Measurements from ENCODE around the gene MNS1. TPM values are rescaled to one million over a fixed set of nuclear protein-coding genes. Genes with fewer than 3 reads are reported as not detected.

The MNS1 gene
- total RNA-seq, 1 experiment from 2014 or later, result 3.8 TPM

GRCh38 chr15:56459096-56459495 is 5.8 kb downstream of the MNS1 start:
- BruUV-seq (replicated peaks), result no TSS peak
- no peaks in the 10 kb centered on the region for H3K9me3 ChIP-seq (ENCODE audit: control insufficient read depth, insufficient read depth, low read depth, low read length)
- H3K4me1 ChIP-seq (ENCODE audit: control insufficient read depth, insufficient read depth, low read length), result no peaks in the 10 kb centered on the region
- no peaks in the 10 kb centered on the region for H3K36me3 ChIP-seq (ENCODE audit: control insufficient read depth, insufficient read depth, low read length)
- ATAC-seq, result no peak
- H3K27me3 ChIP-seq (ENCODE audit: control insufficient read depth, insufficient read depth, low read length), result no peaks in the 10 kb centered on the region
- TF ChIP-seq SIN3A (IDR thresholded peaks at IDR 0.05; ENCODE audit: borderline replicate concordance, insufficient read depth, low read depth, low read length) (no peak), POLR2AphosphoS5 (IDR thresholded peaks at IDR 0.05; ENCODE audit: low read depth, low read length) (no peak), TCF7L2 (IDR thresholded peaks at IDR 0.05; ENCODE audit: low read depth, low read length) (no peak)
- TF ChIP-seq, protein P1, sequence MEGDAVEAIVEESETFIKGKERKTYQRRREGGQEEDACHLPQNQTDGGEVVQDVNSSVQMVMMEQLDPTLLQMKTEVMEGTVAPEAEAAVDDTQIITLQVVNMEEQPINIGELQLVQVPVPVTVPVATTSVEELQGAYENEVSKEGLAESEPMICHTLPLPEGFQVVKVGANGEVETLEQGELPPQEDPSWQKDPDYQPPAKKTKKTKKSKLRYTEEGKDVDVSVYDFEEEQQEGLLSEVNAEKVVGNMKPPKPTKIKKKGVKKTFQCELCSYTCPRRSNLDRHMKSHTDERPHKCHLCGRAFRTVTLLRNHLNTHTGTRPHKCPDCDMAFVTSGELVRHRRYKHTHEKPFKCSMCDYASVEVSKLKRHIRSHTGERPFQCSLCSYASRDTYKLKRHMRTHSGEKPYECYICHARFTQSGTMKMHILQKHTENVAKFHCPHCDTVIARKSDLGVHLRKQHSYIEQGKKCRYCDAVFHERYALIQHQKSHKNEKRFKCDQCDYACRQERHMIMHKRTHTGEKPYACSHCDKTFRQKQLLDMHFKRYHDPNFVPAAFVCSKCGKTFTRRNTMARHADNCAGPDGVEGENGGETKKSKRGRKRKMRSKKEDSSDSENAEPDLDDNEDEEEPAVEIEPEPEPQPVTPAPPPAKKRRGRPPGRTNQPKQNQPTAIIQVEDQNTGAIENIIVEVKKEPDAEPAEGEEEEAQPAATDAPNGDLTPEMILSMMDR (IDR thresholded peaks at IDR 0.05), result no peak
- TF ChIP-seq, protein P2, sequence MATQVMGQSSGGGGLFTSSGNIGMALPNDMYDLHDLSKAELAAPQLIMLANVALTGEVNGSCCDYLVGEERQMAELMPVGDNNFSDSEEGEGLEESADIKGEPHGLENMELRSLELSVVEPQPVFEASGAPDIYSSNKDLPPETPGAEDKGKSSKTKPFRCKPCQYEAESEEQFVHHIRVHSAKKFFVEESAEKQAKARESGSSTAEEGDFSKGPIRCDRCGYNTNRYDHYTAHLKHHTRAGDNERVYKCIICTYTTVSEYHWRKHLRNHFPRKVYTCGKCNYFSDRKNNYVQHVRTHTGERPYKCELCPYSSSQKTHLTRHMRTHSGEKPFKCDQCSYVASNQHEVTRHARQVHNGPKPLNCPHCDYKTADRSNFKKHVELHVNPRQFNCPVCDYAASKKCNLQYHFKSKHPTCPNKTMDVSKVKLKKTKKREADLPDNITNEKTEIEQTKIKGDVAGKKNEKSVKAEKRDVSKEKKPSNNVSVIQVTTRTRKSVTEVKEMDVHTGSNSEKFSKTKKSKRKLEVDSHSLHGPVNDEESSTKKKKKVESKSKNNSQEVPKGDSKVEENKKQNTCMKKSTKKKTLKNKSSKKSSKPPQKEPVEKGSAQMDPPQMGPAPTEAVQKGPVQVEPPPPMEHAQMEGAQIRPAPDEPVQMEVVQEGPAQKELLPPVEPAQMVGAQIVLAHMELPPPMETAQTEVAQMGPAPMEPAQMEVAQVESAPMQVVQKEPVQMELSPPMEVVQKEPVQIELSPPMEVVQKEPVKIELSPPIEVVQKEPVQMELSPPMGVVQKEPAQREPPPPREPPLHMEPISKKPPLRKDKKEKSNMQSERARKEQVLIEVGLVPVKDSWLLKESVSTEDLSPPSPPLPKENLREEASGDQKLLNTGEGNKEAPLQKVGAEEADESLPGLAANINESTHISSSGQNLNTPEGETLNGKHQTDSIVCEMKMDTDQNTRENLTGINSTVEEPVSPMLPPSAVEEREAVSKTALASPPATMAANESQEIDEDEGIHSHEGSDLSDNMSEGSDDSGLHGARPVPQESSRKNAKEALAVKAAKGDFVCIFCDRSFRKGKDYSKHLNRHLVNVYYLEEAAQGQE (IDR thresholded peaks at IDR 0.05; ENCODE audit: insufficient read depth in 1 of 2, low read depth in 2 of 2, low read length in 1 of 2), result no peak
- no peak for DNase-seq (ENCODE audit: low read depth, low spot score)
- no peak overlapping the region for H3K4me3 ChIP-seq (ENCODE audit: low read depth in 2 of 2, low read length in 2 of 2)
- in situ Hi-C loops (cut with HindIII; ENCODE audit: low pct_unique_long_range_greater_than_20kb, low sequenced_read_pairs), result no loop called here
- intact Hi-C loops (cut with micrococcal nuclease; ENCODE audit: unreplicated experiment), result no loop called here
- CTCF ChIA-PET, result no interaction called here
- no peak overlapping the region for H3K27ac ChIP-seq (ENCODE audit: low read length)
- POLR2A ChIA-PET, result no interaction called here

- DNase-seq (ENCODE audit: low read depth, low spot score) (no peak), ATAC-seq (no peak)
- Histone ChIP-seq H3K4me3 (ENCODE audit: low read depth in 2 of 2, low read length in 2 of 2) (no peak overlapping the region), H3K36me3 (ENCODE audit: control insufficient read depth, insufficient read depth, low read length) (no peaks in the 10 kb centered on the region), H3K4me1 (ENCODE audit: control insufficient read depth, insufficient read depth, low read length) (no peaks in the 10 kb centered on the region), H3K9me3 (ENCODE audit: control insufficient read depth, insufficient read depth, low read depth, low read length) (no peaks in the 10 kb centered on the region), H3K27me3 (ENCODE audit: control insufficient read depth, insufficient read depth, low read length) (no peaks in the 10 kb centered on the region), H3K27ac (ENCODE audit: low read length) (no peak overlapping the region)
- TF ChIP-seq, protein P2 (IDR thresholded peaks at IDR 0.05; ENCODE audit: insufficient read depth in 1 of 2, low read depth in 2 of 2, low read length in 1 of 2), result no peak
- TF ChIP-seq, protein P1 (IDR thresholded peaks at IDR 0.05), result no peak
- TF ChIP-seq TCF7L2 (IDR thresholded peaks at IDR 0.05; ENCODE audit: low read depth, low read length), result no peak
- TF ChIP-seq POLR2AphosphoS5 (IDR thresholded peaks at IDR 0.05; ENCODE audit: low read depth, low read length), result no peak
- no peak for TF ChIP-seq SIN3A (IDR thresholded peaks at IDR 0.05; ENCODE audit: borderline replicate concordance, insufficient read depth, low read depth, low read length)
- no TSS peak for BruUV-seq (replicated peaks)
- CTCF ChIA-PET, result no interaction called here
- in situ Hi-C loops (cut with HindIII; ENCODE audit: low pct_unique_long_range_greater_than_20kb, low sequenced_read_pairs), result no loop called here
- POLR2A ChIA-PET, result no interaction called here
- intact Hi-C loops (cut with micrococcal nuclease; ENCODE audit: unreplicated experiment), result no loop called here
Measured at GRCh38 chr15:56456229-56456628, 8.7 kb downstream of the MNS1 start.

Measured in Panc1 (cell line).